ENCODE results near the gene BANP.
"Not testable (repeated sequence)": the region's sequence is repeated elsewhere in the genome, so short reads cannot be mapped to it uniquely, and the experiment has no call there.

BANP gene

GRCh38 chr16:87926246-87927194 is 24.7 kb upstream of the BANP start:
- DNase-seq (ENCODE audit: low read depth in 2 of 3, low spot score in 1 of 3) = no peak

- DNase-seq (ENCODE audit: low read depth in 2 of 3, low spot score in 1 of 3) = no peak
Measured at GRCh38 chr16:87927195-87927562, 24.1 kb upstream of the BANP start.

DNA sequence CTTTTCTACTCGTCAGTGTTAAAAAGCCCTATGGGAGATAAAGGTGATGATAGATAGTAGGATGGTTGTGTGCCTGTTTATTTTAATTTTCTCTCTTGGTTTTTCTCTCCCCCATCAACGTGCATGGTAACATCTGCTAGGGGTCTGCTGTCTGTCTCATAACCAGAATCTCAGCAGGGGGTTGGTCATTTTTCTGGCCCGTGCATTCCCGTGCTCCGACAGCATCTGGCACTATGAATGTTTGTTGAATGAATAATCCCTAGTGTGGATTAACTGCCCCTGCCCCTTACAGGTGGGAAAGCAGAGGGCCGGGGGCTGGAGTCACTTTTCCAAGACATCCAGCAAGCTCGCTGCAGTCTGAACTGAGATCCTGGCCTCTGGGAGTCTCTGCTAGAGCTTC is 21.2 kb upstream of the BANP start:
- no peak for DNase-seq (ENCODE audit: low read depth in 2 of 3, low spot score in 1 of 3)

DNA sequence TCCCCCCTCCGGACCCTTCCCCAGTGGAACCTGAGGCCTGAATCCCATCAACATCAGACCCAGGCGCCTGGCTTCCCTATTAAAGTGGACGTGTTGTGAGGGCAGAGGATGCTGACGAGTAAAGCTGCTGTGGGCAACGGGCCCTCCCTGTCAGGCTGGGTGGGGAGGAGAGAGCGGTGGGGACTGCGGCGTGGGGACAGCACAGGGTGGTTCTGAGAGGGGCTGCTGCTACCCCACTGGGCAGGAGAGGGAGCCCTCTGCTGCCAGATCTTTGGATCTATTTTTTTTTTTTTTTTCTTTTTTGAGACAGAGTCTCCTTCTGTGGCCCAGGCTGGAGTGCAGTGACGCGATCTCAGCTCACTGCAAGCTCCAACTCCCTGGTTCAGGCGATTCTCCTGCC is 20.8 kb upstream of the BANP start:
- DNase-seq (ENCODE audit: low read depth in 2 of 3, low spot score in 1 of 3) = no peak

DNA sequence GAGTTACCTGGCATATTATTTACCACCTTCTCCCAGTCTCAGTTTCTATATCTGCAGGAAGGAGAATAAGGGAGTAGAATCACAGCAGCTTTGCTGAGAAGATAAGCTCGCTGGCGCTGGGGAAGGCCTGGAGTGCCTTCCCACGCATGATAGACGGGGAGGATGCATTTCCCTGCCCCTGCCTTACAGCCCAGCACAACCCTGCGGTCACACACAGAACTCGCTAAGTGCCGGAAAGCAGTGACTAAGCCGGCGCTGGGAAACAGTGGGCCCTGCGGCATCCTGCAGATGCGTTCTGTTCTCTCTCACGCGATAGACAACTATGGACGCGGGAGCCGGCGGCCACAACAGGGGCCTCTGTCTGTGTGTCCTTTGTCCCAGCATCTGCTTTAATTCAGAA is 19.7 kb upstream of the BANP start:
- no peak for DNase-seq (ENCODE audit: low read depth in 2 of 3, low spot score in 1 of 3)

GRCh38 chr16:87932475-87933139 is 18.6 kb upstream of the BANP start:
- not testable (repeated sequence) for DNase-seq (ENCODE audit: low read depth in 2 of 3, low spot score in 1 of 3)

GRCh38 chr16:87933140-87933495 is 18.1 kb upstream of the BANP start:
- DNase-seq (ENCODE audit: low read depth in 2 of 3, low spot score in 1 of 3) = no peak

GRCh38 chr16:87934752-87935425 is 16.3 kb upstream of the BANP start:
- not testable (repeated sequence) for DNase-seq (ENCODE audit: low read depth in 2 of 3, low spot score in 1 of 3)

DNA sequence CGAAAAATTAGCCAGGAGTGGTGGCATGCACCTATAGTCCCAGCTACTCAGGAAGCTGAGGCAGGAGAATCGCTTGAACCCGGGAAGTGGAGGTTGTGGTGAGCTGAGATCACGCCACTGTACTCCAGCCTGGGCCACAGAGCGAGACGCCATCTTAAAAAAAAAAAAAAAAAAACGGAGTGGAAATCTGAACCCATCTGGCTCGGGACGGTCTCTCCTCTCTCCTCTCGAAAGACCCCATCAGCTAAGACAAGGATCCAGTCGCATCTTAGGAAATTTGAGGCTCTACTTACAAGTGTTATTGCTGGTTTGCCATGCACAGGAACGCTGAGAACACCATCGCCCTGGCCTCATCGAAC is 15.2 kb upstream of the BANP start:
- DNase-seq (ENCODE audit: low read depth in 2 of 3, low spot score in 1 of 3) = not testable (repeated sequence)

- DNase-seq (ENCODE audit: low read depth in 2 of 3, low spot score in 1 of 3) = no peak
Measured at GRCh38 chr16:87936375-87937230, 14.6 kb upstream of the BANP start, which contains the start of gene CA5A. Gene CA5A, minus strand, starts transcription at chr16:87936529. Its CDS starts 79 bp downstream, at chr16:87936450.

DNA sequence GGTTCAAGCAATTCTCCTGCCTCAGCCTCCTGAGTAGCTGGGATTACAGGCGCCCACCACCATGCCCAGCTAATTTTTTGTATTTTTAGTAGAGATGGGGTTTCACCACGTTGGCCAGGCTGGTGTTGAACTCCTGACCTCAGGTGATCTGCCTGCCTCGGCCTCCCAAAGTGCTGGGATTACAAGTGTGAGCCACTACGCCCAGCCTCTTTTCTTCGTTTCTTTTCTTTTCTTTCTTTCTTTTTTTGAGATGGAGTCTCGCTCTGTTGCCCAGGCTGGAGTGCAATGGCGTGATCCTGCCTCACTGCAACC is 14.0 kb upstream of the BANP start:
- not testable (repeated sequence) for DNase-seq (ENCODE audit: low read depth in 2 of 3, low spot score in 1 of 3)

GRCh38 chr16:87938412-87938949 is 12.8 kb upstream of the BANP start:
- no peak for DNase-seq (ENCODE audit: low read depth in 2 of 3, low spot score in 1 of 3)

- DNase-seq (ENCODE audit: low read depth in 2 of 3, low spot score in 1 of 3) = no peak
Measured at GRCh38 chr16:87939562-87940423, 11.4 kb upstream of the BANP start.

- no peak for DNase-seq (ENCODE audit: low read depth in 2 of 3, low spot score in 1 of 3)
Measured at GRCh38 chr16:87942680-87943079, 8.6 kb upstream of the BANP start.

DNA sequence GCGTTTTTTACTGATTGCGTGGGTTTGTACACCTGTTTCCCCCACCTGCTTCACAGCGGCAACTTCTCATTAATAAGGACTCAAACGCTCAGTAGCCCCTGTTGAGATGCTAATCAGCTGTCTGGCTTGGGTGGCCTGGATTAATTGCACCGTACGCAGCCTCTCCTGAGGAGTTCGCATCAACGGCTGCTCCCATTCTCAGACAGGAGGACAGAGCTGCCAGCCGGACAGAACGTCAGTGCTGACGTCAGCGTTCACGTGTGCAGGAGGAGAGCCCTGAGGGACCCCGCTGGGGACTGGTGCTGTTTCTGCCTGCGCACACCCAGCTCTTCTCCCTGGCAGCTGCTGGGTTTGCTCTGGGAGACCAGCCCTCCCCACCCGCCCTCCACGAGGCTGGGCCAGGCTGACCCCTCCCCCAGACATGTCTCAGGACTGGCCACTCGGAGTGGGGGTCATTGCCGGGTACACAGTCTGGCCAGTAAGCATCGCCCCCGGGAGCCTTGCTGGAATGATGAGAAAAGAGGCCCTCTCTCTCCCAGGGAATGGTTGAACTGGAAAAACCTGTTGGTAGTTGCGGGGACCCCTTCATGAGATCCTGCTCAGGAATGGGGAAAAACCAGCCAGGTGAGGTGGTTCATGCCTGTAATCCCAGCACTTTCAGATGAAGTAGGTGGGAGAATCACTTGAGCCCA is 5.7 kb upstream of the BANP start:
- no peak for DNase-seq (ENCODE audit: low read depth in 2 of 3, low spot score in 1 of 3)

DNA sequence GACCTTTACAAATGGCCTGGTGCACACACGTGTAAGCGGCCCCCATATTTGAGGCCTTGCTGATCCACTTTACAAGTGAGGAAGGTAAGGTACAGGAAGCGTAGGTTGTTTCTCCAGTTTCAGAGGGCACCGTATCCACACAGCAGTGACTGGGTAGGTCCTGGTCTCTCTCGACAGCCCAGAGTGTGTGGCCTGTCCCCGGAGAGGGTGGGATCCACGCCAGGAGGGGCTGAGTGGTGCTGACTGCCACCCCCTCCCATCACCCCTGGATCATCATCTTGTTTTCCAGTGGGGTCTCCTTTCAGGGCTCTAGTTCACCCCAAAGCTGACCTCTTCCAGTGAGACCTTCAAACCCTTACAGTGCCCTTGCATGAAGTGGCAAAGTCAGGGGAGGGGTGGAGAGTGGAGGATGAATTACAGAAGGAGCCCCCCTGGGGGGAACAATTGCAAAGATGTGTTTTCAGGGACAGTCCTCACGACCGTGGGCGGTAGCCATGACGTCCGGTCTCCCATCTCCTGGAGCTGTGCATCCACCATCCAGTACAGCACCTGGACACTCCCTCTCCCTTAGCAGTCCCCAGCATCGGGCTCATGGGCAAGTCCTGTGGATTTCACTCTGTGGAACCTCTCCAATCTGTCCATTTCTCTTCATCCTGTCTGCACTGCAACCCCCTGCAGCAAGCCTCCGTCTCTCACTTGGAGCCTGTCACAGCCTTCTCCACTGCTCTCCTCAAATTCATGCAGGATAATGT is 4.5 kb upstream of the BANP start:
- no peak for DNase-seq (ENCODE audit: low read depth in 2 of 3, low spot score in 1 of 3)

- DNase-seq (ENCODE audit: low read depth in 2 of 3, low spot score in 1 of 3) = no peak
Measured at GRCh38 chr16:87947356-87948118, 3.7 kb upstream of the BANP start.

GRCh38 chr16:87948119-87948545 is 3.1 kb upstream of the BANP start:
- DNase-seq (ENCODE audit: low read depth in 2 of 3, low spot score in 1 of 3) = no peak

Measured in stimulated activated CD4-positive, alpha-beta T cell treated with anti-CD3 and anti-CD28 coated beads, Interleukin-12 subunit alpha, Interleukin-12 subunit beta, amount 100 ng/mL, for 48 hours (primary cell).